ENCODE results near the gene TRABD. TPM values are rescaled to one million over a fixed set of nuclear protein-coding genes. Genes with fewer than 3 reads are reported as not detected.

Gene TRABD
- polyA plus RNA-seq, 1 of the 3 experiments (the other 2 are of a cell fraction) = 50.6 TPM

- Histone ChIP-seq H3K36me3 (replicated peaks in 1 of 2; ENCODE audit: control insufficient read depth in 1 of 2, insufficient read depth in 2 of 2, low read length in 1 of 2) (peaks cover 20 to 67% of the 10 kb centered on the region in 2 experiments), H3K4me3 (ENCODE audit: low read depth in 2 of 2, low read length in 1 of 2) (no peak overlapping the region), H4K20me1 (ENCODE audit: insufficient read depth) (peaks cover 13% of the 10 kb centered on the region; the same call in 1 of the 2 replicates), H3K79me2 (ENCODE audit: insufficient read depth) (peaks cover 16% of the 10 kb centered on the region; the same call in 1 of the 2 replicates), H3K9ac (no peak overlapping the region), H3K27me3 (ENCODE audit: insufficient read depth) (no peaks in the 10 kb centered on the region), H3K4me1 (ENCODE audit: control insufficient read depth in 1 of 2, insufficient read depth in 2 of 2, low read depth in 1 of 2, low read length in 1 of 2) (peaks cover 0 to 22% of the 10 kb centered on the region in 2 experiments; a peak in 1 of 4 replicates), H3K9me3 (no peaks in the 10 kb centered on the region), H3K27ac (ENCODE audit: low read depth in 2 of 2, low read length in 1 of 2) (no peak overlapping the region), H3F3A (replicated peaks; ENCODE audit: insufficient read depth) (no peaks in the 10 kb centered on the region), H2AFZ (ENCODE audit: low read depth) (no peak overlapping the region), H3K9me2 (no peaks in the 10 kb centered on the region), H3K4me2 (no peak overlapping the region)
- CTCF ChIA-PET = interaction anchor here (1.2 to 2.7 kb wide), 3 partner anchors 10 to 23 kb away, joined by 3 to 12 read pairs (median 4); no protein-coding TSS in a partner anchor
- POLR2A ChIA-PET = no interaction called here
- no peak for DNase-seq
- TF ChIP-seq TAF1 (IDR thresholded peaks at IDR 0.05; ENCODE audit: borderline replicate concordance, low read depth, low read length) (no peak), JUND (IDR thresholded peaks at IDR 0.05) (no peak), CTCF (IDR thresholded peaks at IDR 0.05) (no peak), RFX5 (IDR thresholded peaks at IDR 0.05; ENCODE audit: low read length) (no peak), NRF1 (IDR thresholded peaks at IDR 0.05; ENCODE audit: low read depth, low read length) (no peak), USF1 (IDR thresholded peaks at IDR 0.05; ENCODE audit: borderline replicate concordance, low read depth) (no peak), IRF3 (IDR thresholded peaks at IDR 0.05; ENCODE audit: low read depth, low read length) (no peak), ELF1 (IDR thresholded peaks at IDR 0.05) (no peak), RXRA (IDR thresholded peaks at IDR 0.05; ENCODE audit: borderline replicate concordance, low read depth) (no peak), MAX (IDR thresholded peaks at IDR 0.05; ENCODE audit: low read depth) (no peak), SIN3A (IDR thresholded peaks at IDR 0.05; ENCODE audit: borderline replicate concordance, low read depth, low read length) (no peak), ZBTB33 (IDR thresholded peaks at IDR 0.05; ENCODE audit: borderline replicate concordance, low read depth) (no peak), NFIC (IDR thresholded peaks at IDR 0.05; ENCODE audit: borderline replicate concordance) (no peak)
- WGBS (ENCODE audit: low lambda C conversion rate) = 93% methylated on average over 21 of the region's 21 CpGs
Observed at GRCh38 chr22:50217543-50218152, 31.9 kb downstream of the TRABD start.

All from SK-N-SH (cell line).